A549 (cell line): ENCODE results near the gene S100A7.

ENCODE experiments used
- CTCF ChIP-seq: fragments of >200 bp; sonication (Bioruptor Twin); formaldehyde crosslinking; IDR thresholded peaks from 3 replicates; pipeline ENCODE4 v1.5.1; 2016
- FOXS1 ChIP-seq: fragments of 250-450 bp; sonication (Bioruptor Pico); IDR thresholded peaks from 2 replicates; pipeline ENCODE4 v1.5.0; 2020; ENCODE audit warnings: mild to moderate bottlenecking, moderate library complexity
- HDAC2 ChIP-seq: fragments of 200-600 bp; sonication (generic); IDR thresholded peaks from 2 replicates; pipeline ENCODE4 v1.6.1; 2016
- PBX3 ChIP-seq: IDR thresholded peaks from 2 replicates; pipeline ENCODE4 v1.6.1; 2012
- POLR2A ChIP-seq: IDR thresholded peaks from 2 replicates; pipeline ENCODE4 v1.6.1; 2012; ENCODE audit warnings: mild to moderate bottlenecking, low read length
- RAD21 ChIP-seq, 2 experiments: fragments of >200 bp in 1 of 2; sonication (Bioruptor Twin) in 1 of 2; formaldehyde crosslinking in 1 of 2; IDR thresholded peaks in 1 of 2; conservative IDR thresholded peaks in 1 of 2; 2 replicates in 1 of 2; 3 replicates in 1 of 2; pipeline ENCODE4 v1.6.1; 2012 to 2018; ENCODE audit warnings: inconsistent platforms in 1 of 2
- RFX5 ChIP-seq: fragments of 450-650 bp; IDR thresholded peaks from 2 replicates; pipeline ENCODE4 v1.7.1; 2014; ENCODE audit warnings: antibody characterized with exemption, mild to moderate bottlenecking, moderate library complexity
- SMC3 ChIP-seq: fragments of >200 bp; sonication (Bioruptor Twin); formaldehyde crosslinking; IDR thresholded peaks from 3 replicates; pipeline ENCODE4 v1.6.1; 2018; ENCODE audit warnings: inconsistent platforms
- SREBF2 ChIP-seq: fragments of 450-650 bp; IDR thresholded peaks from 2 replicates; pipeline ENCODE4 v1.6.1; 2014; ENCODE audit warnings: mild to moderate bottlenecking, moderate library complexity

- TF ChIP-seq CTCF (peak; percentile 86), SMC3 (peak; percentile 80), RFX5 (no peak), SREBF2 (no peak), FOXS1 (CRISPR knock-in tag) (no peak), PBX3 (no peak), RAD21 (conservative IDR thresholded peaks at IDR 0.05 in 1 of 2, IDR thresholded peaks at IDR 0.05 in 1 of 2) (peak; percentile 54 to 58), HDAC2 (no peak), POLR2A (no peak)
Observed at GRCh38 chr1:153465811-153466636, 5.6 kb upstream of the S100A7 start.
